OCI-LY3 (cell line): ENCODE measurements around the gene SCN9A.

Experiments used
- CTCF ChIP-seq: fragments of 200-600, 300-600 bp; sonication (generic); IDR thresholded peaks from 2 replicates; pipeline ENCODE4 v1.5.1; 2014; ENCODE audit warnings: antibody characterized with exemption, low read length, low read depth
- EZH2phosphoT487 ChIP-seq: fragments of 200-600 bp; shearing (Covaris generic); IDR thresholded peaks from 2 replicates; pipeline ENCODE4 v1.6.1; 2018; ENCODE audit warnings: antibody characterized with exemption, mixed run types, low read depth

GRCh38 chr2:166380615-166381014 is 4.9 kb upstream of the SCN9A start:
- no peak for TF ChIP-seq CTCF
- no peak for TF ChIP-seq EZH2phosphoT487
